Dedifferentiated amniotic fluid mesenchymal stem cell (primary cell): ENCODE measurements around the gene RPP25L.
A peak's percentile ranks its signal among the peaks of the same experiment; 100 is the strongest.

Experiments
- DNase-seq: peaks from one replicate; pipeline ENCODE4 v3.0.0-alpha.2; 2016; ENCODE audit errors: extremely low spot score

The RPP25L gene

DNA sequence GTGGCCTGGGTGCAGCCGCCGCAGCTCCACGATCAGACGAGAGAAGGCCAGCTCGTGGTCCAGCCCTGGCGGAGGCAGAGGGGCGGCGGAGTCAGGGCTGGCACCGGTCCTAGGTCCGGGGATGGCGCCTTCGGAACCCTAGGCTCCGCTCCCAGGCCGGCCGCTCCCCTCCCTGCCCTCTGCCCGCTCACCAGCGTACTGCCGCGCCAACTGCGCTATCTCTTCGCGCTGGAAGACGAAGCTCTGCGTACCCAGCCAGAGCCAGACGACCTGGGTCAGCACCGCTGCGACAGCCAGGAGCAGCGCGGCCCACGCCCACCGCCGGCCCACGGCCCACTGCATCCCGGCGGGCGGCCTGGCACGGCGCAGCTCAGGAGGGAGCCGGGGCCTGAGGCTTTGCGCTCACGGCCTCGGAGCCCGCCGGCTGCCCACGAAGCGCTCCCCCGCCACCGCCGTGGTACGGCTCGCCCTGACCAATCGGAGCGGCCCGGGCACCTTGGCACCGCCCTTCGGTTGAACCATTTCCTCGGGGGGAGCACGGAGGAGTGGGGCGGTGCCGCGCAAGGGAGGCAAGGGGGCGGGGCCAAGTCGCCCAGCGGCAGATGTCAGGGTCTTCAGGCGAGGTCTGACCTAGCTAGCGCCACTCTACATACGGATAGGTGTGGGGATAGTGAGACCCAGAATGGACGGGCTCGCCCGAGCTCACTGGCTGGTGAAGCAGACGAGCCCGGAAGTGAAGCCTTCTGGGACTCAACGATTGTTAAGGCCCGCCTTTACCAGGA, 25.6 kb upstream of the RPP25L start, which contains the start of gene SIGMAR1:
Gene SIGMAR1 (minus strand): TSS at position 432 of the 782 bp plus-strand sequence. CDS start 90 bp downstream, at position 342.
- DNase-seq = peak; percentile 88

- no peak for DNase-seq
These were observed 25.0 kb upstream of the RPP25L start for GRCh38 chr9:34636791-34637355.

GRCh38 chr9:34635556-34635955, 23.7 kb upstream of the RPP25L start:
- no peak for DNase-seq

GRCh38 chr9:34634551-34635248, 22.8 kb upstream of the RPP25L start:
- no peak for DNase-seq

DNA sequence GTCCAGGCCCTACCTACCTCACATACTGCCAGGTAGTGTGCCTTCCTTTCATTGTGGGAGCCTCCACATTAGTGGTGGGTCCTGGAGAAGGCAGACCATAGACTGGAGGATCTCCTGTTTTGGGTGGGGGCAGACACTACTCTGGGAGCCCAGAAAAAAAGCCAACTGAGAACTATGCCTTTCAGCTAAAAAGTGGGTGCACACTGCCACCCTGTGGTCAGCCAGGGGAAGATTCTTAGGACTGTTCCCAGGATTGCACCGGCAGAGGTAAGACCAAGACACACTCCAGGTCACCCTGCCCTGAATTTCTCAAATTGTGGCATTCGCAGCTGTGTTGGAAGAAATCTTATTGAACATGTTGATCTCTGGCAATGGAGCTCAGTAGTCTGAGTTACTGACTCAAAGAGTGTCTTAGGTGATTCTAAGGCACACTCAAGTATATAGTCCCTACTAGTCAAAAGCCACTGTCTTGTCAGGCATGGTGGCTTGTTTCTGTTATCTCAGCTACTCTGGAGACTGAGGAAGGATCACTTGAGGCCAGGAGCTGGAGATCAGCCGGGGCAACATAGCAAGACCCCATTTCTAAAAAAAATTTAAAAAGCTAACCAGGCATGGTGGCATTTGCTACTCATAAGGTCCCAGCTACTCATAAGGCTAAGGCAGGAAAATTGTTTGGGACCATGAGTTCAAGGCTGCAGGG, 22.1 kb upstream of the RPP25L start:
- DNase-seq = peak; percentile 61

DNA sequence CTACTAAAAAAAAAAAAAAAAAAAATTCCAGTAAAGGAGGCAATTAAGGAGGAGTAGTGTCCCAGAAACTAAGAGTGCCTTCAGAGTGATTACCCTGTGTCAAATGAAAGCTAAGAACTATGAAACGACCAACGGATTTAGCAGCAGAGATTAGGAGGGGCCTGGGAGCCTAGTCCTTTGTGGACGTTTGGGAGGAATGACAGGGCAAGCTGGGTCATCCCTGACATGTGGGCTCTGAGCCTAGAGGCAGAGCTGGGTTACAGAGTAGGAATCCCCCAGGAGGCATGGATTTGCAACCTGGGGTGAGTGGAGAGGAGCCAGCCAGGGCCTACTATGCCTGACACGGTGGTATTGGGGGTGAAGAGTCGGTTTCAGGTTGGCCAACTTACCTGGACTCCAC, 21.3 kb upstream of the RPP25L start:
- DNase-seq = no peak

DNA sequence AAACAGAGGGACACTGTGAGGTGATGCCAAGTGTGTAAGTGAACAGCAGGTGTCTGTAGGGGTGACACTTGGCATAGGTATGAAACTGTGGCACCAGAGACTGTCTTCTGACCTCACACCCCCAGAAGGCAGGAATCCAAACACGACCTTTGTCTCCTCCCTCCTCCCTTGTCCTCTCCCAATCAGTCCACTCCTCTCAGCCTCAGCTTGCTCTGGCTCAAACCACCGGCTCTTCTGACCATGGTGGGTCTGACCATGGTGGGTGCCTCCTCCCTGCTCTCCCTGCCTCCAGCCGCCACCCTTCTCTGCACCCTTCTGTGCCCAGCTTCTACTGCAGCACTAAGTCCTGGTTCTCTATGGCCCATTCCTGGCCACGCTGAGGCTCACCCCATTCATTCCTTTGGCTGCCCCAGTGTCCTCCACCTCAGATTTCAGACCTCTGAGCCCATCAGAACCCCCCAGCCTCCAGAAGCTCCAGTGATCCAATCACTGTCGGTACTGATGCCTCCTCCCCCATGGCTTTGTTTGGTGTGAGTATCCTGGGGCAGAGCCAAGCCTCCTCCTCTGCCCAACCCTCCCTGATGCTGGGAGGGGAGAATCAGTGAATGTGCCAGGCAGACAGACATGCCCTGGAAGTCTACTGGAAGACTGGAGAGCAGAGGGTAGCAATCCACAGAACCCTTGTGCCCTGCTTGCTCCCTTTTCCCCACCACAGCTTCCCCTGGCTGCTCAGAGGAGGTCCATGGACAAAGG, 18.7 kb upstream of the RPP25L start:
- no peak for DNase-seq

- DNase-seq = no peak
These were observed 17.6 kb upstream of the RPP25L start for GRCh38 chr9:34629491-34629808.

DNA sequence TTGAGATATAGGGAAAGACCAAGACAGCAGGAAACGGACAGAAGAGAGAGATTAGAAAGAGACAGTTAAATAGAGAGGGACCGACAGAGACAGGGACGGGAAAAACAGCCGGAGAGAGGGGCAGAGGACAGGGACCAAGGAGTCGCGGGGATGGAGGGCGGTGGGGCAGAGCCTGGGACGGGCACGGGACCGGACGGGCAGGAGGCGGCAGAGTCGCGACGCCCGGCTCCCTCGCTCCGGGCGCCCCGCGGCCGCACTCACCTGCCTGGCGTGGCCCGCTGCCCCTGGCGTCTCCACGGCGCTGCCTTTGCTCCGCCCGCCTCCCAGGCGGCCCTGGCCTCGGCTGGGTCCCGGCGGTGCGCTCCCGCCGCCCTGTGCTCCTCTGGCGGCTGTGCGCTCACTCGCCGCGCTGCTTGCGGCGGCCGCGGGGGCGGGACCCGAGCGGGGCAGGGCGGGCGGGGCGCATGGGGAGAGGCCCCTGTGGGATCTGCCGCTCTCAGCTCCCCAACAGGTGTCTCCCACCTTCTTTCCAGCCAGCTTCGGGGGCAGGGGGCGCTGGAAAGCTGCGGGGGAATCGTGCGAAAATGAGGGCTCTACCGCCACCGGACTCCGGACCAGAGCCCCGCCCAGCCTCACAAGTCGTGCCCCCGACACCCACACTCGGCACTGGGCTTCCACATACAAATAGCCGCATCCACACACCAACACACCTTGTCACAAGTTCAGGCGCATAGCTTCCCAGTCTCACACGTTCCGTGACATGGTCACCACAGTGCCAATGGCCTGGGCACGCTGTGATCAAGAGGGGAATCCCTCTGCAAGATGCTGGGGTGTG, 17.0 kb upstream of the RPP25L start, which contains the start of gene ARID3C:
Gene ARID3C (minus strand): TSS at position 411 of the 835 bp plus-strand sequence. CDS start 1,052 bp downstream, outside the sequence.
- DNase-seq = no peak

DNA sequence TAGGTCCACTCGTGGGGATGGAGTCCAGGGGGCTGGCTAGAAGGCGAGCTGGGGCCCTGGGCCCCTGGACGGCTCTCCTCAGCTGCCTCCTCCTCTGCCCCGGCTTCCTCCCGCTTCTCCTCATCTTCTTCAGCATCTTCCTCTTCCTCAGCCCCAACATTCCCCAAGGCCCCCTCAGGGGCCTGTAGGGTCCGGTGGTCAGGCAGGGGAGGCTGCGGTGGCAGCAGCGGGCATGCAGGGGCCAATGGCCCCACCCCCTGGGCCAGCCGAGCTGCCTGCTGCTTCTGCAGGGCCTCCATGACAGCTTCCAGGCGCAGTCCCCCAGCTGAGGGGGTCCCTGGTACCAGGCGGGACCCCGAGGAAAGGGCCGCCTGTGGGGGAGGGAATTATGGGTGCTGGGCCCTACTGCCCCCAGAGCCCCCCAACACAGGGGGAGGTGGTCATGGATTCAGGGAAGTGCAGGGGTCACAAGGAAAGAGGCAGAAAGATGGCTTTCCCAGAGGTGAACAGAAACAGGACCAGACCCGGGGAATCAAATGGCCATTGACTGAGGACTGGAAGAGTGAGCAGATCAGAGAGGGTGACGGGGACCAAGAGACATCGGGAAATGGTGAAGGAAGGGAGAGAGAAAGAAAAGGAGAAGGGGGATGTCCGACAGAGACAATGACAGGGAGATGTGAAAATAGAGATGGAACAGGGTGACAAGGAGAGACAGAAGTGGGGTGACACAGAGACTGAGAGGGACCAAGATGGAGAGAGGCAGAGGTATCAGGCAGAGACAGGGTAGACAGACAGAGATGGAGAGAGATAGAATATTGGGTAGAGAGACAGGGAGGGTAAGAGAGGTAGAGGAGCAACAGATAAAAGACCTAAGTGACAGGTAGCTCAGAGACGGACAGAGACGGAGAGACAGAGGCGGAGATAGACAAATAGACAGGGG, 16.1 kb upstream of the RPP25L start:
- DNase-seq = no peak

- no peak for DNase-seq
These were observed 13.2 kb upstream of the RPP25L start for GRCh38 chr9:34625186-34625486.

DNA sequence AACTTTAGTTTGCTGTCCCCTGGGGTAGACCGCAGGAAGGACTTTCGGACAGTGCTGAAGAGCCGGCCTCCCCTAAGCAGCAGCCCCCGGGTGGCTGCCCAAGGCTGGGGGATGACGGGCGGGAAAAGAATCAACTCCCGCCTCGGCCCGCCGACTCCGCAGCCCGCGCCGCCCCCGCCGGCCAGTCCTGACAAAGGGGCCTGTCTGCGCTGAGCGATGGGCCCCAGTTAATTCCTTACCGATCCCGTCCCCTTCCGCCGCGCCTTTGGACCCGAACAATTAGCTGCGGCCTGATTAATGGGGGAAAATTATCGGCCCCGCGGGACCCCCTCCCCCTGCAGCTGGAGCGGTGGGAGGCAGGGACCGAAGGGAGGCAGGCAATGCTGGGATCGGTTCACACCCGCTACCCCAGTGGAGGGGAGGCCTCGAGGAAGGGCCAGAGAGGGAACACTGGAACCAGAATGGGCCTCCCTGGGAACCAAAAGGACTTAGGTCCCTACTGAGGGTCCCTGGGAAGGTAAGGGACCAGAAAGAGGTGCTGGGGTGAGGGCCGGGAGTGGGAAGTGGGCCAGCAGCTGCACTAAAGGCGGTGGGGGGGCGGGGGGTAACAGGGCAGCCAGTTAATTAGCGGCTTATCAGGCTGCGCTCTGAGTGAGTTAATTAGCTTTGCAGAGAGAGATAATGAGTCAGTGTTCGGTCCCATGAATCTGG, 12.7 kb upstream of the RPP25L start:
- no peak for DNase-seq

DNA sequence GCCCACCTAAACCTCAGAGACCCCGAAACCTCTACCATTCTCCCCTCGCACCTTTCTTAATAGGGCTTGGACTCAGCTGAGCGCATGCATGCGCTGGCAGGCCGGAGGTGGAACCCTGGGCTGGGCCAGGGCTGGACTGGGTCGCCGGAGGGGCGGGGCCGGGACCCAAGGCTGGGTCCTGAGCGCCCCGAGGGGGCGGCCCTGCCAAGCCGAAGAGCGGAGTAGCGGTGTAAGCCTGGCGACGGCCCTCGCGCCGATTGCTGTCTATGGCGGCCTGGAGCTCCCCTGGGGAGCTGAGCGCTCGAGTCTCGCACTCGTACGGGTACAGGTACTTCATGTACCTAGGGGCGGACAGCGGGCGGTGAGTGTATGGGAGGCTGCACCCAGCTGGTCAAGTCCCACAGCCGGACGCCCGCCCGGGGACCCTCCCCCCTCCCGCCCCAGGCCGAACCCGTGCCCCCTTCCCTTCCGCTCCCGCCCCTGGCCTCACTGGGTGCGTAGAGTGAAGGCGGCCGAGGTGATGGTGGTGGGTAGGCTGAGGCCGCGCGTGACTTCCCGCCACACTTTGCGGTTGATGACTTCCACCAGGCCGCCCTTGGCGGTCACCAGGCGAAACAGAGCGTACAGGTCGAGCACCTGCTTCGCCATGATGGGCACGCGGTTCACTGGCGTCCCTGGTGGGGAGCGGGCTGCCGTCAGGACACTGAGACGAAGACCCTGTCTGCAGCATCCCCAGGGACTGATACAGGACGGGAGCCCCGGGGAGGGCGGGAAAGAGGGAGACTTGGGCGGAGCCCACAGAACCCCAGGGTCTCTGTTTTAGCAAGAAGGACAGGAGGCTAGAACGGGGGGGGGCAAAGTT, 11.7 kb upstream of the RPP25L start:
- DNase-seq = no peak

GRCh38 chr9:34620061-34620994, 8.4 kb upstream of the RPP25L start, which contains the start of gene DCTN3:
Gene DCTN3, minus strand, starts transcription at chr9:34620495. Its CDS starts 31 bp downstream, at chr9:34620464.
- DNase-seq = peak; percentile 99

DNA sequence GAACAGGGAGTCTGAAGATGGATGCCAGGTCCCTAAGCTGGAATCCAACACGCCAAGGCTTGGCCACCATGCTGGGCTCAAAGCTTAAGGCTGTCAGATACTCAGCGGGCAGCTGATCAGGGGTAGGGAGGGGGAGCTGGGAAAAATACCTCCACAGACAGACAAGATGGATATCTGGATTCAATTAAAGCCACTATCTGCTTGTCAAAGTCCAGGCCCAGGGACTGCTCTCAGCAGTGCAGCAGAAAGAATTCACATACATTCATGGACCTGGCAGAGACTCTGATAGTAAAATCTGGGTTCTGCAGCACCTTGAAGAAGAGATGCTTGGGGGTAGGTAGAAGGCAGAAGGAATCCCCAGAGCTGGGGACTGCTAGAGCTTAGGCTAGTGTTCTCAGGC, 3.2 kb upstream of the RPP25L start:
- DNase-seq = no peak

DNA sequence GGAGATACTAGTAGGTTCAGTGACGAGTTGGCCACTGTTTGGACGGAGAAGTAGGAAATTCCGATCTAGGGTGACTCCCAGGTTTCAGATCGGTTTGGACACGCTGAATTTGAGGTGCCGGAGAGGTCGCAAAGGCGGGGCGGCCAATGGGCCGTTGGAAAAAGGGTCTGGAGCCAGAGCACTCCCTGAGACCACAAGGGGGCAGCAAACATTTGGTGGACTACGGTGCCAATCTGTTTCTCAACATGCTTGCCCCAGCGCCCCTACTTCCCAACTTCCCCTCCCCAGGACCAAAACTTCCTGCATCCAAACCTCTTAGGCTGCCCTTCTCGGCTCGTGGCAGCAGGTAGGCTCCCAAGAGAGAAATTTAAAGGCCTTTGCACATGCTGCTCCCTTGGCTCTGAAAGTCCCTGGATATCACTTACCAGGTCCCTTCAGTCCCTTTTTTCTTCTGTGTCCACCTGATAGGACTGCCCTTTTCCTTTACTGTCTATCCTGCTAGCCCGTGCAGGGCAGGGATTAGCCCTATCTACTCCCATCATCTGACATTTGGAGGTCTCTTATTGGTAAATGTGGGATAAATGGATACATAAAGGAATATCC, 992 bp upstream of the RPP25L start:
- DNase-seq = peak; percentile 82
